ENCODE results near the gene DUS3L. TPM values are rescaled to one million over a fixed set of nuclear protein-coding genes. Genes with fewer than 3 reads are reported as not detected.

DUS3L gene
- total and polyA plus RNA-seq, 2 donors (not counting 3 experiments of a cell fraction or from before 2014, with no cell fraction given): 25.8 to 38.9 TPM

GRCh38 chr19:5814852-5815246, 23.9 kb upstream of the DUS3L start:
- Histone ChIP-seq H3K36me3 (ENCODE audit: control insufficient read depth in 2 of 2, extremely low read depth in 1 of 2, insufficient read depth in 2 of 2, low read length in 2 of 2) (no peaks in the 10 kb centered on the region), H3K9me3 (replicated peaks; ENCODE audit: control insufficient read depth, insufficient read depth, low read length) (no peaks in the 10 kb centered on the region), H3K4me1 (ENCODE audit: control insufficient read depth, extremely low read depth, insufficient read depth, low read length) (no peaks in the 10 kb centered on the region), H3K9me1 (replicated peaks; ENCODE audit: control insufficient read depth, extremely low read depth, insufficient read depth, low read length) (no peaks in the 10 kb centered on the region), H3K4me3 (replicated peaks in 1 of 3; ENCODE audit: insufficient read depth in 1 of 3, low read depth in 1 of 3, low read length in 3 of 3) (no peak overlapping the region), H3K9ac (replicated peaks; ENCODE audit: extremely low read depth, insufficient read depth, low read length) (no peak overlapping the region), H4K20me1 (replicated peaks; ENCODE audit: control insufficient read depth, extremely low read depth, insufficient read depth, low read length) (no peaks in the 10 kb centered on the region), H3K79me2 (ENCODE audit: control insufficient read depth, insufficient read depth, low read length) (no peaks in the 10 kb centered on the region), H3K27me3 (ENCODE audit: control insufficient read depth in 2 of 2, insufficient read depth in 2 of 2, low read length in 2 of 2) (no peaks in the 10 kb centered on the region), H2AFZ (ENCODE audit: low read depth, low read length) (no peak overlapping the region), H3K4me2 (ENCODE audit: insufficient read depth, low read length) (no peak overlapping the region), H3K27ac (ENCODE audit: insufficient read depth, low read depth, low read length) (no peak overlapping the region)
- TF ChIP-seq MYC (IDR thresholded peaks at IDR 0.05; ENCODE audit: low read depth, low read length): no peak
- TF ChIP-seq, protein P1, sequence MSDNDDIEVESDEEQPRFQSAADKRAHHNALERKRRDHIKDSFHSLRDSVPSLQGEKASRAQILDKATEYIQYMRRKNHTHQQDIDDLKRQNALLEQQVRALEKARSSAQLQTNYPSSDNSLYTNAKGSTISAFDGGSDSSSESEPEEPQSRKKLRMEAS (IDR thresholded peaks at IDR 0.05; ENCODE audit: insufficient read depth, insufficient read length): no peak
- no peak for DNase-seq (ENCODE audit: low read depth, low spot score)
- intact Hi-C loops (cut with micrococcal nuclease): no loop called here
- ChIA-PET CTCF (interaction anchor here (2.3 kb wide), 1 partner anchor 11 kb away, joined by 15 read pairs; the partner anchor contains the start of gene NRTN), POLR2A (no interaction called here)
- BruUV-seq (replicated peaks): no TSS peak
- dilution Hi-C loops (cut with MboI; ENCODE audit: extremely low pct_ligation_motif_present, low sequenced_read_pairs): no loop called here
- FAIRE-seq: no peak

GRCh38 chr19:5814123-5814851, 23.3 kb upstream of the DUS3L start:
- CTCF ChIA-PET: interaction anchor here (2.3 kb wide), 1 partner anchor 10 kb away, joined by 15 read pairs; the partner anchor contains the start of gene NRTN
- POLR2A ChIA-PET: no interaction called here
- no peak for DNase-seq (ENCODE audit: low read depth, low spot score)
- dilution Hi-C loops (cut with MboI; ENCODE audit: extremely low pct_ligation_motif_present, low sequenced_read_pairs) (no loop called here), intact Hi-C loops (cut with micrococcal nuclease) (no loop called here)
- Histone ChIP-seq H2AFZ (ENCODE audit: low read depth, low read length) (no peak overlapping the region), H3K27ac (ENCODE audit: insufficient read depth, low read depth, low read length) (no peak overlapping the region), H3K9ac (replicated peaks; ENCODE audit: extremely low read depth, insufficient read depth, low read length) (no peak overlapping the region), H3K9me3 (replicated peaks; ENCODE audit: control insufficient read depth, insufficient read depth, low read length) (no peaks in the 10 kb centered on the region), H3K4me1 (ENCODE audit: control insufficient read depth, extremely low read depth, insufficient read depth, low read length) (no peaks in the 10 kb centered on the region), H4K20me1 (replicated peaks; ENCODE audit: control insufficient read depth, extremely low read depth, insufficient read depth, low read length) (no peaks in the 10 kb centered on the region), H3K36me3 (ENCODE audit: control insufficient read depth in 2 of 2, extremely low read depth in 1 of 2, insufficient read depth in 2 of 2, low read length in 2 of 2) (no peaks in the 10 kb centered on the region), H3K79me2 (ENCODE audit: control insufficient read depth, insufficient read depth, low read length) (no peaks in the 10 kb centered on the region), H3K4me2 (ENCODE audit: insufficient read depth, low read length) (no peak overlapping the region), H3K9me1 (replicated peaks; ENCODE audit: control insufficient read depth, extremely low read depth, insufficient read depth, low read length) (no peaks in the 10 kb centered on the region), H3K4me3 (replicated peaks in 1 of 3; ENCODE audit: insufficient read depth in 1 of 3, low read depth in 1 of 3, low read length in 3 of 3) (no peak overlapping the region), H3K27me3 (ENCODE audit: control insufficient read depth in 2 of 2, insufficient read depth in 2 of 2, low read length in 2 of 2) (no peaks in the 10 kb centered on the region)
- BruUV-seq (replicated peaks): no TSS peak
- FAIRE-seq: no peak
- TF ChIP-seq, protein P1 (IDR thresholded peaks at IDR 0.05; ENCODE audit: insufficient read depth, insufficient read length): no peak
- TF ChIP-seq MYC (IDR thresholded peaks at IDR 0.05; ENCODE audit: low read depth, low read length) (no peak), GATA2 (IDR thresholded peaks at IDR 0.05; ENCODE audit: insufficient read depth, insufficient read length, low read depth, low read length) (no peak), JUN (IDR thresholded peaks at IDR 0.05; ENCODE audit: borderline replicate concordance, insufficient read depth, insufficient read length, low read depth) (no peak), EZH2 (IDR thresholded peaks at IDR 0.05; ENCODE audit: borderline replicate concordance, low read depth, low read length, severe bottlenecking) (no peak), POLR2A (IDR thresholded peaks at IDR 0.05; ENCODE audit: low read depth, low read length) (no peak), FOS (IDR thresholded peaks at IDR 0.05; ENCODE audit: borderline replicate concordance, insufficient read depth, low read length) (no peak), CTCF (IDR thresholded peaks at IDR 0.05; ENCODE audit: extremely low read depth in 1 of 2, insufficient read depth in 1 of 2, low read depth in 1 of 2, low read length in 2 of 2) (no peak), POLR2AphosphoS5 (IDR thresholded peaks at IDR 0.05; ENCODE audit: insufficient read depth, low read depth, low read length) (no peak)

All from endothelial cell of umbilical vein (primary cell).